ENCODE measurements around the gene DPYD.

Gene DPYD

GRCh38 chr1:97893844-97894243, 27.0 kb downstream of the DPYD start:
- H3K79me2 ChIP-seq (ENCODE audit: insufficient read depth, low read length), result peaks cover 49% of the 10 kb centered on the region
- no peaks in the 10 kb centered on the region for H3K9me2 ChIP-seq (replicated peaks; ENCODE audit: low read depth, low read length)
- no peak overlapping the region for H3K4me3 ChIP-seq (ENCODE audit: low read length, poor library complexity, severe bottlenecking)
- no peak overlapping the region for H2AFZ ChIP-seq (ENCODE audit: low read length)
- TF ChIP-seq, protein P1, sequence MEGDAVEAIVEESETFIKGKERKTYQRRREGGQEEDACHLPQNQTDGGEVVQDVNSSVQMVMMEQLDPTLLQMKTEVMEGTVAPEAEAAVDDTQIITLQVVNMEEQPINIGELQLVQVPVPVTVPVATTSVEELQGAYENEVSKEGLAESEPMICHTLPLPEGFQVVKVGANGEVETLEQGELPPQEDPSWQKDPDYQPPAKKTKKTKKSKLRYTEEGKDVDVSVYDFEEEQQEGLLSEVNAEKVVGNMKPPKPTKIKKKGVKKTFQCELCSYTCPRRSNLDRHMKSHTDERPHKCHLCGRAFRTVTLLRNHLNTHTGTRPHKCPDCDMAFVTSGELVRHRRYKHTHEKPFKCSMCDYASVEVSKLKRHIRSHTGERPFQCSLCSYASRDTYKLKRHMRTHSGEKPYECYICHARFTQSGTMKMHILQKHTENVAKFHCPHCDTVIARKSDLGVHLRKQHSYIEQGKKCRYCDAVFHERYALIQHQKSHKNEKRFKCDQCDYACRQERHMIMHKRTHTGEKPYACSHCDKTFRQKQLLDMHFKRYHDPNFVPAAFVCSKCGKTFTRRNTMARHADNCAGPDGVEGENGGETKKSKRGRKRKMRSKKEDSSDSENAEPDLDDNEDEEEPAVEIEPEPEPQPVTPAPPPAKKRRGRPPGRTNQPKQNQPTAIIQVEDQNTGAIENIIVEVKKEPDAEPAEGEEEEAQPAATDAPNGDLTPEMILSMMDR (conservative IDR thresholded peaks at IDR 0.05; ENCODE audit: low read length), result no peak
- TF ChIP-seq EZH2phosphoT487 (IDR thresholded peaks at IDR 0.05; ENCODE audit: borderline replicate concordance), result no peak
- peaks cover 11% of the 10 kb centered on the region; the same call in 1 of the 2 replicates for H3K9me3 ChIP-seq (ENCODE audit: insufficient read depth, low read depth, low read length)
- H4K20me1 ChIP-seq (ENCODE audit: insufficient read depth, low read length, poor library complexity, severe bottlenecking), result no peaks in the 10 kb centered on the region
- H3F3A ChIP-seq (ENCODE audit: low read depth), result no peaks in the 10 kb centered on the region
- H3K27me3 ChIP-seq (ENCODE audit: insufficient read depth, low read length, poor library complexity, severe bottlenecking), result no peaks in the 10 kb centered on the region
- H3K4me1 ChIP-seq (ENCODE audit: insufficient read depth, low read length, poor library complexity, severe bottlenecking), result peaks cover 3% of the 10 kb centered on the region
- no peak overlapping the region for H3K4me2 ChIP-seq (ENCODE audit: low read depth, low read length, poor library complexity, severe bottlenecking)
- peaks cover 8% of the 10 kb centered on the region; the same call in 1 of the 2 replicates for H3K36me3 ChIP-seq (ENCODE audit: insufficient read depth, low read length)
- H3K9ac ChIP-seq (ENCODE audit: low read depth, low read length, poor library complexity, severe bottlenecking), result no peak overlapping the region

GRCh38 chr1:97886199-97886598, 34.6 kb downstream of the DPYD start:
- Histone ChIP-seq H2AFZ (ENCODE audit: low read length) (no peak overlapping the region), H3K9ac (ENCODE audit: low read depth, low read length, poor library complexity, severe bottlenecking) (no peak overlapping the region), H3K9me3 (ENCODE audit: insufficient read depth, low read depth, low read length) (peaks cover 13% of the 10 kb centered on the region), H3K4me1 (ENCODE audit: insufficient read depth, low read length, poor library complexity, severe bottlenecking) (peaks cover 7% of the 10 kb centered on the region), H4K20me1 (ENCODE audit: insufficient read depth, low read length, poor library complexity, severe bottlenecking) (no peaks in the 10 kb centered on the region), H3K4me3 (ENCODE audit: low read length, poor library complexity, severe bottlenecking) (no peak overlapping the region), H3K36me3 (ENCODE audit: insufficient read depth, low read length) (peaks cover 16% of the 10 kb centered on the region; the same call in 1 of the 2 replicates), H3K79me2 (ENCODE audit: insufficient read depth, low read length) (peaks cover 58% of the 10 kb centered on the region), H3K9me2 (replicated peaks; ENCODE audit: low read depth, low read length) (no peaks in the 10 kb centered on the region), H3F3A (ENCODE audit: low read depth) (no peaks in the 10 kb centered on the region), H3K4me2 (ENCODE audit: low read depth, low read length, poor library complexity, severe bottlenecking) (no peak overlapping the region), H3K27me3 (ENCODE audit: insufficient read depth, low read length, poor library complexity, severe bottlenecking) (no peaks in the 10 kb centered on the region)
- TF ChIP-seq, protein P1 (conservative IDR thresholded peaks at IDR 0.05; ENCODE audit: low read length), result no peak
- no peak for TF ChIP-seq EZH2phosphoT487 (IDR thresholded peaks at IDR 0.05; ENCODE audit: borderline replicate concordance)

DNA sequence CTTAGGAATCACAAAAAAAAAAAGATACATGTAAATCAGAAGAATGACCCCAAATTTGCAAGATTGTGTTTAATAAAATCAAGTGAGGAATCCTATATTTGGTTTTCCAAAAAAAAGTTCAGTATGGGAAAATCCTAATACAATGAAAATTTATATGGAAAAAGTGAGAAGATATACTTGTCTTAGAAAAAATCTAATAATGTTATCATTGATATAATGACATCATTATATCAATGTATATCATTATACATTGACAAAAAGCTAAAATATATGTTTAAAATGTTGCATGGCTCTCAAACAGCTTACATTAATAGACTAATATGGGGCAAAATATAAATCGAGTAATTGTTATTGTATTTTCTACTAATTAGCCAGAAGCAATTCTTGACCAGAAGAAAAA, 37.0 kb downstream of the DPYD start:
- H3K9me3 ChIP-seq (ENCODE audit: insufficient read depth, low read depth, low read length), result peaks cover 13% of the 10 kb centered on the region
- no peak overlapping the region for H2AFZ ChIP-seq (ENCODE audit: low read length)
- H3K4me2 ChIP-seq (ENCODE audit: low read depth, low read length, poor library complexity, severe bottlenecking), result no peak overlapping the region
- H3K4me3 ChIP-seq (ENCODE audit: low read length, poor library complexity, severe bottlenecking), result no peak overlapping the region
- H3K9me2 ChIP-seq (replicated peaks; ENCODE audit: low read depth, low read length), result no peaks in the 10 kb centered on the region
- H3K4me1 ChIP-seq (ENCODE audit: insufficient read depth, low read length, poor library complexity, severe bottlenecking), result peaks cover 7% of the 10 kb centered on the region
- no peaks in the 10 kb centered on the region for H3K27me3 ChIP-seq (ENCODE audit: insufficient read depth, low read length, poor library complexity, severe bottlenecking)
- peaks cover 27% of the 10 kb centered on the region for H3K36me3 ChIP-seq (ENCODE audit: insufficient read depth, low read length)
- H3K79me2 ChIP-seq (ENCODE audit: insufficient read depth, low read length), result peaks cover 51% of the 10 kb centered on the region
- TF ChIP-seq, protein P1 (conservative IDR thresholded peaks at IDR 0.05; ENCODE audit: low read length), result no peak
- no peak for TF ChIP-seq EZH2phosphoT487 (IDR thresholded peaks at IDR 0.05; ENCODE audit: borderline replicate concordance)
- no peaks in the 10 kb centered on the region for H3F3A ChIP-seq (ENCODE audit: low read depth)
- H4K20me1 ChIP-seq (ENCODE audit: insufficient read depth, low read length, poor library complexity, severe bottlenecking), result no peaks in the 10 kb centered on the region
- H3K9ac ChIP-seq (ENCODE audit: low read depth, low read length, poor library complexity, severe bottlenecking), result no peak overlapping the region

All from Loucy (cell line).